OCI-LY7 (cell line): ENCODE data around the gene XIRP2. TPM values are rescaled to one million over a fixed set of nuclear protein-coding genes. Genes with fewer than 3 reads are reported as not detected.

Experiments
- BruUV-seq: library from RNA; stranded (reverse); fragments of 400-500 nt; replicated peaks from 2 replicates; lab custom pipeline; 2021; lab: Mats Ljungman, UMichigan
- CTCF ChIA-PET: fragments of 300-600 bp; sonication (Branson Sonifier 250); formaldehyde crosslinking; loops from one replicate; lab custom pipeline; 2022; ENCODE audit warnings: antibody characterized with exemption; ENCODE audit not compliant: unreplicated experiment; lab: Charles Lee
- POLR2A ChIA-PET: fragments of 300-600 bp; sonication (Branson Sonifier 250); formaldehyde crosslinking; loops from one replicate; lab custom pipeline; 2022; ENCODE audit warnings: antibody characterized with exemption; lab: Charles Lee
- DNase-seq: peaks from one replicate; pipeline ENCODE4 v3.0.0-alpha.2; 2015; ENCODE audit warnings: low spot score
- H2AFZ ChIP-seq: fragments of 200-600 bp; sonication (generic), shearing (Covaris generic); 2 replicates; pipeline ENCODE4 v1.6.1; 2014; ENCODE audit warnings: mild to moderate bottlenecking, antibody characterized with exemption, low read length, moderate library complexity
- H3K27ac ChIP-seq: fragments of 200-600 bp; sonication (generic); 2 replicates; pipeline ENCODE4 v1.5.1; 2014; ENCODE audit warnings: mixed run types, low read depth, mild to moderate bottlenecking, moderate library complexity, low read length, inconsistent platforms; ENCODE audit not compliant: poor library complexity, severe bottlenecking
- H3K36me3 ChIP-seq: fragments of 200-600 bp; sonication (generic); 2 replicates; pipeline ENCODE4 v1.6.1; 2014; ENCODE audit warnings: mild to moderate bottlenecking, antibody characterized with exemption, low read length, moderate library complexity, mixed read lengths; ENCODE audit not compliant: insufficient read depth
- H3K4me1 ChIP-seq: fragments of 200-600 bp; sonication (generic); 2 replicates; pipeline ENCODE4 v1.5.1; 2014; ENCODE audit warnings: mild to moderate bottlenecking, low read length; ENCODE audit not compliant: insufficient read depth, poor library complexity, severe bottlenecking
- H3K4me2 ChIP-seq: fragments of 200-600 bp; sonication (generic); 2 replicates; pipeline ENCODE4 v1.6.1; 2014; ENCODE audit warnings: mild to moderate bottlenecking, low read length
- H3K4me3 ChIP-seq: fragments of 200-600 bp; sonication (generic); 2 replicates; pipeline ENCODE4 v1.5.1; 2014; ENCODE audit warnings: mild to moderate bottlenecking, low read depth, low read length; ENCODE audit not compliant: poor library complexity, severe bottlenecking
- H3K79me2 ChIP-seq: fragments of 200-600 bp; sonication (generic); 2 replicates; pipeline ENCODE4 v1.6.1; 2016; ENCODE audit warnings: low read depth, mild to moderate bottlenecking, low read length, moderate library complexity, mixed read lengths; ENCODE audit not compliant: insufficient read depth
- H3K9me2 ChIP-seq: fragments of 200-600 bp; sonication (generic); 2 replicates; pipeline ENCODE4 v1.6.1; 2016; ENCODE audit warnings: mild to moderate bottlenecking, low read length, mixed read lengths; ENCODE audit not compliant: insufficient read depth
- H3K9me3 ChIP-seq: fragments of 200-600 bp; sonication (generic); 2 replicates; pipeline ENCODE4 v1.6.1; 2014; ENCODE audit warnings: mild to moderate bottlenecking, mixed run types, low read length, mixed read lengths
- H4K20me1 ChIP-seq: fragments of 200-600 bp; sonication (generic); 2 replicates; pipeline ENCODE4 v1.6.1; 2014; ENCODE audit warnings: mild to moderate bottlenecking, antibody characterized with exemption, low read length, moderate library complexity, mixed read lengths; ENCODE audit not compliant: insufficient read depth
- CTCF ChIP-seq: fragments of 200-600 bp; sonication (generic); conservative IDR thresholded peaks from 2 replicates; pipeline ENCODE4 v1.5.1; 2014; ENCODE audit warnings: mild to moderate bottlenecking, antibody characterized with exemption, low read length, moderate library complexity, mixed read lengths
- EZH2phosphoT487 ChIP-seq: fragments of 200-600 bp; sonication (generic); IDR thresholded peaks from 2 replicates; pipeline ENCODE4 v1.6.1; 2018; ENCODE audit warnings: low read depth, borderline replicate concordance, mild to moderate bottlenecking, mixed run types, antibody characterized with exemption, low read length, moderate library complexity, mixed read lengths
- intact Hi-C: fragments of 100-400 bp; cut with micrococcal nuclease; formaldehyde crosslinking; loops from one replicate; pipeline ENCODE4 v1.10.0; 2022; ENCODE audit not compliant: unreplicated experiment
- total RNA-seq, 2 experiments: library from RNA; depleted of rRNA in 1 of 2; stranded (reverse); fragments of >200 nt in 1 of 2; shearing (Covaris generic) in 1 of 2; gene quantifications; 2 replicates each; pipeline ENCODE4 v1.2.3, GENCODE V29; 2014 to 2022

Gene XIRP2
- total RNA-seq, 2 experiments from 2014 or later = not detected

GRCh38 chr2:166867874-166868514 lies 20.3 kb upstream of the XIRP2 start:
- Histone ChIP-seq H3K27ac (no peak overlapping the region), H3K4me3 (no peak overlapping the region), H3K36me3 (no peaks in the 10 kb centered on the region), H3K79me2 (no peaks in the 10 kb centered on the region), H3K4me1 (no peaks in the 10 kb centered on the region), H3K4me2 (no peak overlapping the region), H3K9me3 (no peaks in the 10 kb centered on the region), H3K9me2 (no peaks in the 10 kb centered on the region), H2AFZ (no peak overlapping the region), H4K20me1 (no peaks in the 10 kb centered on the region)
- no TSS peak for BruUV-seq
- intact Hi-C loops = no loop called here
- DNase-seq = no peak
- ChIA-PET CTCF (no interaction called here), POLR2A (interaction anchor here (0.7 kb wide), 1 partner anchor 312 kb away, joined by 7 read pairs; no protein-coding TSS in a partner anchor)
- TF ChIP-seq CTCF (no peak), EZH2phosphoT487 (no peak)

- TF ChIP-seq EZH2phosphoT487 (no peak), CTCF (no peak)
- no peak for DNase-seq
- ChIA-PET CTCF (no interaction called here), POLR2A (no interaction called here)
- Histone ChIP-seq H3K4me2 (no peak overlapping the region), H3K4me3 (no peak overlapping the region), H4K20me1 (no peaks in the 10 kb centered on the region), H3K9me3 (no peaks in the 10 kb centered on the region), H3K79me2 (no peaks in the 10 kb centered on the region), H3K27ac (no peak overlapping the region), H3K4me1 (no peaks in the 10 kb centered on the region), H3K36me3 (no peaks in the 10 kb centered on the region), H3K9me2 (no peaks in the 10 kb centered on the region), H2AFZ (no peak overlapping the region)
- intact Hi-C loops = no loop called here
- no TSS peak for BruUV-seq
These were observed 17.9 kb upstream of the XIRP2 start for GRCh38 chr2:166870346-166870745.

GRCh38 chr2:166881177-166881576 lies 7.1 kb upstream of the XIRP2 start:
- no TSS peak for BruUV-seq
- intact Hi-C loops = no loop called here
- Histone ChIP-seq H3K79me2 (no peaks in the 10 kb centered on the region), H3K4me3 (no peak overlapping the region), H3K27ac (no peak overlapping the region), H3K4me2 (no peak overlapping the region), H2AFZ (no peak overlapping the region), H3K36me3 (no peaks in the 10 kb centered on the region), H3K9me3 (no peaks in the 10 kb centered on the region), H3K9me2 (no peaks in the 10 kb centered on the region), H3K4me1 (no peaks in the 10 kb centered on the region), H4K20me1 (no peaks in the 10 kb centered on the region)
- CTCF ChIA-PET = no interaction called here
- TF ChIP-seq EZH2phosphoT487 (no peak), CTCF (no peak)
- POLR2A ChIA-PET = interaction anchor here (0.7 kb wide), 1 partner anchor 10 kb away, joined by 3 read pairs; no protein-coding TSS in a partner anchor
- DNase-seq = no peak
